ENCODE data around the gene ARHGEF4. TPM values are rescaled to one million over a fixed set of nuclear protein-coding genes. Genes with fewer than 3 reads are reported as not detected.

The ARHGEF4 gene
- total RNA-seq, 1 experiment from 2014 or later = 21.8 TPM

GRCh38 chr2:130987519-130988425, 151.1 kb downstream of the ARHGEF4 start:
- Mint-ChIP-seq H3K9me3 (peaks cover 22% of the 10 kb centered on the region), H3K4me1 (no peaks in the 10 kb centered on the region), H3K36me3 (peaks cover 5% of the 10 kb centered on the region; the same call in 1 of the 2 replicates), H3K27ac (peak overlapping the region; percentile 47; the same call in 1 of the 2 replicates), H3K4me3 (no peak overlapping the region), H3K27me3 (ENCODE audit: low read depth) (no peaks in the 10 kb centered on the region)
- TF ChIP-seq ZNF532 (CRISPR knock-in tag; IDR thresholded peaks at IDR 0.05; ENCODE audit: borderline replicate concordance) (no peak), ZBTB21 (CRISPR knock-in tag; IDR thresholded peaks at IDR 0.05; ENCODE audit: borderline replicate concordance) (no peak), FOXP1 (CRISPR knock-in tag; IDR thresholded peaks at IDR 0.05; ENCODE audit: borderline replicate concordance) (no peak), GRHL2 (CRISPR knock-in tag; IDR thresholded peaks at IDR 0.05; ENCODE audit: insufficient replicate concordance, severe bottlenecking) (no peak), FOXP4 (CRISPR knock-in tag; IDR thresholded peaks at IDR 0.05) (no peak), CREM (CRISPR knock-in tag; IDR thresholded peaks at IDR 0.05) (no peak), MYBL2 (CRISPR knock-in tag; IDR thresholded peaks at IDR 0.05) (no peak), HMGXB4 (CRISPR knock-in tag; IDR thresholded peaks at IDR 0.05) (no peak), OVOL2 (CRISPR knock-in tag; IDR thresholded peaks at IDR 0.05; ENCODE audit: borderline replicate concordance) (no peak), RELA (CRISPR knock-in tag; IDR thresholded peaks at IDR 0.05; ENCODE audit: borderline replicate concordance) (no peak), SOX15 (CRISPR knock-in tag; IDR thresholded peaks at IDR 0.05) (no peak), ZNF396 (CRISPR knock-in tag; IDR thresholded peaks at IDR 0.05; ENCODE audit: borderline replicate concordance) (no peak), ARID4B (CRISPR knock-in tag; IDR thresholded peaks at IDR 0.05; ENCODE audit: borderline replicate concordance) (no peak), FOXK1 (CRISPR knock-in tag; IDR thresholded peaks at IDR 0.05) (no peak), ELF4 (CRISPR knock-in tag; IDR thresholded peaks at IDR 0.05; ENCODE audit: low read depth) (no peak), ZNF423 (CRISPR knock-in tag; IDR thresholded peaks at IDR 0.05) (no peak), MLX (CRISPR knock-in tag; IDR thresholded peaks at IDR 0.05) (no peak)
- TF ChIP-seq, protein P1, sequence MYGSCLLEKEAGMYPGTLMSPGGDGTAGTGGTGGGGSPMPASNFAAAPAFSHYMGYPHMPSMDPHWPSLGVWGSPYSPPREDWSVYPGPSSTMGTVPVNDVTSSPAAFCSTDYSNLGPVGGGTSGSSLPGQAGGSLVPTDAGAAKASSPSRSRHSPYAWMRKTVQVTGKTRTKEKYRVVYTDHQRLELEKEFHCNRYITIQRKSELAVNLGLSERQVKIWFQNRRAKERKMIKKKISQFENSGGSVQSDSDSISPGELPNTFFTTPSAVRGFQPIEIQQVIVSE (CRISPR knock-in tag; IDR thresholded peaks at IDR 0.05; ENCODE audit: borderline replicate concordance) = no peak
- TF ChIP-seq, protein P2, sequence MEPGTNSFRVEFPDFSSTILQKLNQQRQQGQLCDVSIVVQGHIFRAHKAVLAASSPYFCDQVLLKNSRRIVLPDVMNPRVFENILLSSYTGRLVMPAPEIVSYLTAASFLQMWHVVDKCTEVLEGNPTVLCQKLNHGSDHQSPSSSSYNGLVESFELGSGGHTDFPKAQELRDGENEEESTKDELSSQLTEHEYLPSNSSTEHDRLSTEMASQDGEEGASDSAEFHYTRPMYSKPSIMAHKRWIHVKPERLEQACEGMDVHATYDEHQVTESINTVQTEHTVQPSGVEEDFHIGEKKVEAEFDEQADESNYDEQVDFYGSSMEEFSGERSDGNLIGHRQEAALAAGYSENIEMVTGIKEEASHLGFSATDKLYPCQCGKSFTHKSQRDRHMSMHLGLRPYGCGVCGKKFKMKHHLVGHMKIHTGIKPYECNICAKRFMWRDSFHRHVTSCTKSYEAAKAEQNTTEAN (CRISPR knock-in tag; IDR thresholded peaks at IDR 0.05) = no peak
- POLR2A ChIA-PET = no interaction called here
- DNase-seq (ENCODE audit: low spot score) (no peak), ATAC-seq (no peak)
- CTCF ChIA-PET = interaction anchor here (1.0 to 1.5 kb wide), 2 partner anchors 8 to 191 kb away, joined by 3 to 4 read pairs; no protein-coding TSS in a partner anchor
